PC-3 (cell line): ENCODE data around the gene MCUB.

ENCODE experiments used
- EZH2phosphoT487 ChIP-seq: fragments of 300-600 bp; sonication (generic); IDR thresholded peaks from 2 replicates; pipeline ENCODE4 v1.6.1; 2018; ENCODE audit warnings: mild to moderate bottlenecking, antibody characterized with exemption, low read length, borderline replicate concordance
- TF ChIP-seq, protein P1 (sequence below): fragments of 300-600 bp; sonication (generic); conservative IDR thresholded peaks from 2 replicates; pipeline ENCODE4 v1.5.1; 2017; ENCODE audit warnings: antibody characterized with exemption, low read depth, mild to moderate bottlenecking, low read length

DNA sequence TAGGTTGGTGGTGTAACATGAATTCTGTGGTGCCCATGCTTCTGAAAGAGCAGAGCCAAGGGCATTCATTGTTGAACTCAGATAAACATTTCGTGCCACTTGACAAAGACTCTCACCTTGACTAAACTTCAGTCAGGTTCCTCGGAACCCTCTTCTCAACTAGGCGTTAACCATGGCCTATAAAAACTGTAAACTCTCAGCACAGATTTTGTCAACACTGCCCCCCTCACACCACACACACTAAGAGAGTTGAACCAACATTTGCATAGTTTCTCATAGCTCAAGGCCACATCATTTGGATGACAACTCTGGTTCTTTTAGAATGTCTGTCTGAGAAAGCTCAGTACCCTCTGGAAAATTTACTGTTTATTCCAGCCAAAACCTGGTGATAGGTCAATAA, 115.1 kb downstream of the MCUB start:
- TF ChIP-seq, protein P1, sequence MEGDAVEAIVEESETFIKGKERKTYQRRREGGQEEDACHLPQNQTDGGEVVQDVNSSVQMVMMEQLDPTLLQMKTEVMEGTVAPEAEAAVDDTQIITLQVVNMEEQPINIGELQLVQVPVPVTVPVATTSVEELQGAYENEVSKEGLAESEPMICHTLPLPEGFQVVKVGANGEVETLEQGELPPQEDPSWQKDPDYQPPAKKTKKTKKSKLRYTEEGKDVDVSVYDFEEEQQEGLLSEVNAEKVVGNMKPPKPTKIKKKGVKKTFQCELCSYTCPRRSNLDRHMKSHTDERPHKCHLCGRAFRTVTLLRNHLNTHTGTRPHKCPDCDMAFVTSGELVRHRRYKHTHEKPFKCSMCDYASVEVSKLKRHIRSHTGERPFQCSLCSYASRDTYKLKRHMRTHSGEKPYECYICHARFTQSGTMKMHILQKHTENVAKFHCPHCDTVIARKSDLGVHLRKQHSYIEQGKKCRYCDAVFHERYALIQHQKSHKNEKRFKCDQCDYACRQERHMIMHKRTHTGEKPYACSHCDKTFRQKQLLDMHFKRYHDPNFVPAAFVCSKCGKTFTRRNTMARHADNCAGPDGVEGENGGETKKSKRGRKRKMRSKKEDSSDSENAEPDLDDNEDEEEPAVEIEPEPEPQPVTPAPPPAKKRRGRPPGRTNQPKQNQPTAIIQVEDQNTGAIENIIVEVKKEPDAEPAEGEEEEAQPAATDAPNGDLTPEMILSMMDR: no peak
- no peak for TF ChIP-seq EZH2phosphoT487
